GM12878 (cell line): ENCODE results near the gene ADAMTSL4.

ENCODE experiments used
- CEBPB ChIP-seq, 2 experiments: fragments of 150-350 bp in 1 of 2; IDR thresholded peaks; 2 replicates each; pipeline ENCODE4 v1.6.1; 2012 to 2014; ENCODE audit warnings: low read depth in 2 of 2, low read length in 2 of 2, borderline replicate concordance in 1 of 2, inconsistent platforms in 1 of 2
- EGR1 ChIP-seq, 2 experiments: IDR thresholded peaks; 1 replicate in 1 of 2; 2 replicates in 1 of 2; pipeline ENCODE4 v1.6.1; 2011 to 2012; ENCODE audit warnings: low read depth in 2 of 2, low read length in 2 of 2, borderline replicate concordance in 1 of 2, mild to moderate bottlenecking in 1 of 2, moderate library complexity in 1 of 2
- ETV6 ChIP-seq, 2 experiments: fragments of 450-650 bp in 1 of 2; IDR thresholded peaks in 1 of 2; conservative IDR thresholded peaks in 1 of 2; 2 replicates each; pipeline ENCODE4 v1.6.1; 2014; ENCODE audit warnings: antibody characterized with exemption in 1 of 2, borderline replicate concordance in 1 of 2, low read depth in 1 of 2, mild to moderate bottlenecking in 1 of 2, moderate library complexity in 1 of 2
- EZH2 ChIP-seq: IDR thresholded peaks from 2 replicates; pipeline ENCODE4 v1.6.1; 2012; ENCODE audit warnings: low read depth, mild to moderate bottlenecking, control low read depth, inconsistent platforms, low read length, borderline replicate concordance; ENCODE audit not compliant: control insufficient read depth
- KLF5 ChIP-seq: fragments of 450-650 bp; IDR thresholded peaks from 2 replicates; pipeline ENCODE4 v1.6.1; 2014; ENCODE audit warnings: mild to moderate bottlenecking; ENCODE audit not compliant: partially characterized antibody
- LARP7 ChIP-seq: fragments of 450-650 bp; IDR thresholded peaks from 2 replicates; pipeline ENCODE4 v1.6.1; 2017; ENCODE audit warnings: mild to moderate bottlenecking
- MYC ChIP-seq: IDR thresholded peaks from 2 replicates; pipeline ENCODE4 v1.6.1; 2011; ENCODE audit warnings: mild to moderate bottlenecking, low read length, moderate library complexity, inconsistent platforms; ENCODE audit not compliant: insufficient read depth, insufficient replicate concordance, insufficient read length, severe bottlenecking
- POLR2A ChIP-seq: IDR thresholded peaks from 2 replicates; pipeline ENCODE4 v1.6.1; 2011; ENCODE audit warnings: low read depth, mild to moderate bottlenecking, low read length
- RAD21 ChIP-seq: IDR thresholded peaks from 2 replicates; pipeline ENCODE4 v1.6.1; 2011; ENCODE audit warnings: mild to moderate bottlenecking, low read depth, low read length, moderate library complexity; ENCODE audit not compliant: insufficient read depth
- RAD51 ChIP-seq: fragments of 450-650 bp; IDR thresholded peaks from 2 replicates; pipeline ENCODE4 v1.6.1; 2016; ENCODE audit warnings: moderate library complexity, mild to moderate bottlenecking, inconsistent platforms
- ZZZ3 ChIP-seq: IDR thresholded peaks from 2 replicates; pipeline ENCODE4 v1.6.1; 2011; ENCODE audit warnings: low read depth; ENCODE audit not compliant: control insufficient read depth, insufficient read length
- TF ChIP-seq, protein P1 (sequence below), 3 experiments: IDR thresholded peaks in 2 of 3; conservative IDR thresholded peaks in 1 of 3; 2 replicates each; pipeline ENCODE4 v1.5.1; 2011; ENCODE audit warnings: low read depth in 3 of 3, low read length in 3 of 3, mild to moderate bottlenecking in 3 of 3, control low read depth in 2 of 3, moderate library complexity in 2 of 3, inconsistent platforms in 1 of 3, mixed read lengths in 1 of 3; ENCODE audit not compliant: control insufficient read depth in 2 of 3, insufficient read depth in 1 of 3; ENCODE audit errors: extremely low read depth in 1 of 3

DNA sequence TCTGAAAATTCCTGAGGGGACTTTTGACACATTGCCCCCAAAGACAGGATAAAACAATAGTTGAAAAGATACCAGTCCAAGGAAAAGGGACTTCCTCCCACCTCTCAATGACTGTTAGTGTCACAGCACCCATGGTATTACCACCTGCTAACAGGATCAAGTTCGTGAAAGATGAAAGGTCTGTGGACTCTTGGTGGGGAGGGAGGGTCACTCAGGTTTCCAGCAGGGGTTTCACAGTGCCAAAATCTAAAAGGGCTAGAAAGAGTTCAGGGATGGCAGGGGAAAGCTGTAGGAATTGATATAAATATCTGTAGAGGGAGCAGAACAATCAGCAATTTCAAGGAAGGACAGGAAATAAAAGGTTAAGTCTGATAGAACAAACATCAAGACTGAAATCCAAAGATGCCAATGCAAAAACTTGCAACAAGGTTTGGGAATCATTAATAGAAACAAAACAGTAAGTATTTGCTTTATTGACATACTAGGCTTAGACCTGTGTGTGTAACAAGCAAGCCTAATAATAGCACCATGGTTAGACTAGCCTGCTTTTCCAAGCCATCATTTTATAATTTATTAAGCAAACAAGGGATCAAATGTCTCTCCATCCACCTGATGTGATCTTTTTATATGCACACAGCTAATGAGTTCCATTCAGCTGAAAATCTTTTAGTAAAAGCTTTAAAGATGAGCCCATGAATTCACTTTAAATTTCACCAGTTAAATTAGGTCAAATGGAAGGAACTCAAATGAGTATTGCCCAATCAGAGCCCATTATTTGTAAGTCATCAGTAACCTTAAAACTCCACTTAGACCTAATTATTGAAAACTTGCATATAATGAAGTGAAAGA, 26.5 kb downstream of the ADAMTSL4 start:
- 0 out of 2 replicates have a peak, but pooled peaks have one; percentile 28 for TF ChIP-seq POLR2A
- TF ChIP-seq LARP7, result no peak
- no peak for TF ChIP-seq EZH2
- TF ChIP-seq KLF5, result no peak
- no peak for TF ChIP-seq ETV6 (conservative IDR thresholded peaks at IDR 0.05 in 1 of 2, IDR thresholded peaks at IDR 0.05 in 1 of 2; ENCODE audit: borderline replicate concordance in 1 of 2, low read depth in 1 of 2)
- no peak for TF ChIP-seq CEBPB (IDR thresholded peaks at IDR 0.05; ENCODE audit: borderline replicate concordance in 1 of 2, low read depth in 2 of 2, low read length in 2 of 2)
- TF ChIP-seq MYC, result no peak
- no peak for TF ChIP-seq ZZZ3
- TF ChIP-seq, protein P1, sequence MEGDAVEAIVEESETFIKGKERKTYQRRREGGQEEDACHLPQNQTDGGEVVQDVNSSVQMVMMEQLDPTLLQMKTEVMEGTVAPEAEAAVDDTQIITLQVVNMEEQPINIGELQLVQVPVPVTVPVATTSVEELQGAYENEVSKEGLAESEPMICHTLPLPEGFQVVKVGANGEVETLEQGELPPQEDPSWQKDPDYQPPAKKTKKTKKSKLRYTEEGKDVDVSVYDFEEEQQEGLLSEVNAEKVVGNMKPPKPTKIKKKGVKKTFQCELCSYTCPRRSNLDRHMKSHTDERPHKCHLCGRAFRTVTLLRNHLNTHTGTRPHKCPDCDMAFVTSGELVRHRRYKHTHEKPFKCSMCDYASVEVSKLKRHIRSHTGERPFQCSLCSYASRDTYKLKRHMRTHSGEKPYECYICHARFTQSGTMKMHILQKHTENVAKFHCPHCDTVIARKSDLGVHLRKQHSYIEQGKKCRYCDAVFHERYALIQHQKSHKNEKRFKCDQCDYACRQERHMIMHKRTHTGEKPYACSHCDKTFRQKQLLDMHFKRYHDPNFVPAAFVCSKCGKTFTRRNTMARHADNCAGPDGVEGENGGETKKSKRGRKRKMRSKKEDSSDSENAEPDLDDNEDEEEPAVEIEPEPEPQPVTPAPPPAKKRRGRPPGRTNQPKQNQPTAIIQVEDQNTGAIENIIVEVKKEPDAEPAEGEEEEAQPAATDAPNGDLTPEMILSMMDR (IDR thresholded peaks at IDR 0.05 in 2 of 3, conservative IDR thresholded peaks at IDR 0.05 in 1 of 3; ENCODE audit: control insufficient read depth in 2 of 3, extremely low read depth in 1 of 3, insufficient read depth in 1 of 3, low read depth in 3 of 3, low read length in 3 of 3), result no peak
- TF ChIP-seq RAD21, result no peak
- TF ChIP-seq EGR1 (IDR thresholded peaks at IDR 0.05; ENCODE audit: borderline replicate concordance in 1 of 2, low read depth in 2 of 2, low read length in 2 of 2), result no peak
- TF ChIP-seq RAD51, result no peak
